GM12873 (cell line): ENCODE measurements around the gene NENF.

Experiments
- TF ChIP-seq, protein P1 (sequence below): IDR thresholded peaks from 2 replicates; pipeline ENCODE4 v1.5.1; 2012; ENCODE audit warnings: low read depth, mild to moderate bottlenecking, moderate library complexity, low read length, control low read depth; ENCODE audit not compliant: insufficient read depth; ENCODE audit errors: missing control alignments

Gene NENF

GRCh38 chr1:212415107-212415841 is 17.4 kb upstream of the NENF start:
- TF ChIP-seq, protein P1, sequence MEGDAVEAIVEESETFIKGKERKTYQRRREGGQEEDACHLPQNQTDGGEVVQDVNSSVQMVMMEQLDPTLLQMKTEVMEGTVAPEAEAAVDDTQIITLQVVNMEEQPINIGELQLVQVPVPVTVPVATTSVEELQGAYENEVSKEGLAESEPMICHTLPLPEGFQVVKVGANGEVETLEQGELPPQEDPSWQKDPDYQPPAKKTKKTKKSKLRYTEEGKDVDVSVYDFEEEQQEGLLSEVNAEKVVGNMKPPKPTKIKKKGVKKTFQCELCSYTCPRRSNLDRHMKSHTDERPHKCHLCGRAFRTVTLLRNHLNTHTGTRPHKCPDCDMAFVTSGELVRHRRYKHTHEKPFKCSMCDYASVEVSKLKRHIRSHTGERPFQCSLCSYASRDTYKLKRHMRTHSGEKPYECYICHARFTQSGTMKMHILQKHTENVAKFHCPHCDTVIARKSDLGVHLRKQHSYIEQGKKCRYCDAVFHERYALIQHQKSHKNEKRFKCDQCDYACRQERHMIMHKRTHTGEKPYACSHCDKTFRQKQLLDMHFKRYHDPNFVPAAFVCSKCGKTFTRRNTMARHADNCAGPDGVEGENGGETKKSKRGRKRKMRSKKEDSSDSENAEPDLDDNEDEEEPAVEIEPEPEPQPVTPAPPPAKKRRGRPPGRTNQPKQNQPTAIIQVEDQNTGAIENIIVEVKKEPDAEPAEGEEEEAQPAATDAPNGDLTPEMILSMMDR, result peak; percentile 0

DNA sequence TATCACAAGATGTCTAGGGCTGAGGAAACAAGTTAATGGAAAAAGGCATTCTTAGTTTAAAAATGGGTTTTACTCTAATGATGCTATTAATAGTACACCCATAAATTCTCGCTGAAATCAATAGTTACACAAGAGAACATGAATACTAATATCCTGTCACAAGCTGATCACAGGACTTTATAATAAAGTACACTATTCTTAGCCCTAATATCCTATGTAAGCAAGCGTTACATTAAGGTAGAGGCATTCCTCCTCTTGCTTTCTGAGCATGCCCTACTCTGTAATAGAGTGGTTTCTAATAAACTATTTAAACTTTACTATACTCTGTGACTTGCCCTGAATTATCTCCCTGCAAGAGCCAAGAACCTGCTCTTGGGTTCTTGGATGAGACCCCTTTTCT is 11.6 kb upstream of the NENF start:
- TF ChIP-seq, protein P1, result no peak

GRCh38 chr1:212423879-212424278 is 8.8 kb upstream of the NENF start:
- TF ChIP-seq, protein P1, result no peak

- TF ChIP-seq, protein P1, result no peak
Observed at GRCh38 chr1:212428496-212428895, 4.2 kb upstream of the NENF start.

DNA sequence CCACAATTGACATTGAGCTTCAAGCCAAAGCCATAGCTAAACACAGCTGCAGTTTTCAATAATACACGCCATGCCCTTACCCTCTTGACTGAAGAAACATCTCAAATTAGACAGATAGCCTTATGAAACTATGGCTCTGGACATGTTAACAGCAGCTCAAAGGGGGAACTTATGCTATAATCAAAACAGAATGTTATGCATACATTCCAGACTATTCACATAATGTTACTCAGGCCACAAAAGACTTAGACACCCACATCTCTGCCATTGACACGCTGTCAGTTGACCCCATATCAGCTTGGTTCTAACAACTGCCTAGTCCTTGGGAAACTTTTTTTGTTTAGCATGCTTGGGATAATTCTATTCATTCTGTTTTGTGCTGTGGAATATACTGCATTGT is 2.3 kb upstream of the NENF start:
- TF ChIP-seq, protein P1, result no peak

- TF ChIP-seq, protein P1, result no peak
Observed at GRCh38 chr1:212430955-212431394, 1.7 kb upstream of the NENF start.

DNA sequence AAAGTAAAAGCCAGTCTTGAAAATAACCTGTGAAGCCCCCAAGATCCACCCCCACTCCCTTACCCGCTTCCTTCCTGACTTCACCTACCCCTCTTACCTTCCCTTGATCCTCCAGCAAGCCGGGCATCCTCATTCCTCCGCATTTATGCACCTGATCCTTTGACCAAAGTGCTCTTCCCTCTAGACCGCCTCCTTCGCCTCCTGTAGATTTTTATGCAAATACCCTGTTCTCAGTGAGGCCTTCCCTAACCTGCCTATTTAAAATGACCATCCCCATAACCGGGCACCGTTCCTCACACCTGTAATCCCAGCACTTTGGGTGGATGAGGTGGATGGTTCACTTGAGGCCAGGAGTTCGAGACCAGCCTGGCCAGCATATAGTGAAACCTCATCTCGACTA is 1.1 kb upstream of the NENF start:
- TF ChIP-seq, protein P1, result no peak
